Limb (tissue), 2 donors: ENCODE results near the gene ACTR1A.
A peak's percentile ranks its signal among the peaks of the same experiment; 100 is the strongest.
"Not testable (repeated sequence)": the region's sequence is repeated elsewhere in the genome, so short reads cannot be mapped to it uniquely, and the experiment has no call there.

Source experiments
- DNase-seq, 2 donors: peaks; one replicate each; pipeline ENCODE4 v3.0.0-alpha.2; 2016; ENCODE audit errors: extremely low spot score in 2 of 2

ACTR1A gene

GRCh38 chr10:102515724-102516123 is 13.2 kb upstream of the ACTR1A start:
- DNase-seq, result no peak

- DNase-seq, result no peak
Observed at GRCh38 chr10:102514487-102515311, 12.2 kb upstream of the ACTR1A start.

DNA sequence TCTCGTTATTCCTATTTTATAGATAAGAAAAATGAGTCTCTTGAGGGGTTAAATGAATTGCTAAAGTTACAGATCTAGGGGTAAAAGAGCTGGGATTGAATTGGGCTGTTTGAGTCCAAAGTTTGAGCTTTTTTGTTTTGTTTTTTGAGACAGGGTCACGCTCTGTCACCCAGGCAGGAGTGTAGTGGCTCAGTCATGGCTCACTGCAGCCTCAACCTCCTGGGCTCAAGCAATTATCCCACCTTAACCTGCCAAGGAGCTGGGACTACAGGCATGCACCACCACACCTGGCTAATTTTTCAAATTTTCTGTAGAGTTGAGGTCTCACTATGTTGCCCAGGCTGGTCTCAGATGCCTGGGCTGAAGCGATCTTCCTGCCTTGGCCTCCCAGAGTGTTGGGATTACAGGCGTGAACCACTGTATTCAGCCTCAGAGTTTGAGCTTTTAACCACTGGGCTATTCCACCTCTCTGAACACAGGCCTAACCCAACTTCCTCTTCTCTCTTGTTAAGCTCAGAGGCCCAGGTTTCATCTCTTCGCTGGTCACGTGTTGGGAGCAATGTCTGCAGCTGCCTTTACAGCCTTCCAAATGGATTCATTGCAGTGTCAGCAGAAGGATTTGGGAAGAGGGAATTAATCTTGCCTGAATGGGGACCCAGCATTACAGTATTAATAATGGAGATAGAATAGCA is 9.2 kb upstream of the ACTR1A start:
- DNase-seq, result peak in 1 of 2 donors; percentile 42

DNA sequence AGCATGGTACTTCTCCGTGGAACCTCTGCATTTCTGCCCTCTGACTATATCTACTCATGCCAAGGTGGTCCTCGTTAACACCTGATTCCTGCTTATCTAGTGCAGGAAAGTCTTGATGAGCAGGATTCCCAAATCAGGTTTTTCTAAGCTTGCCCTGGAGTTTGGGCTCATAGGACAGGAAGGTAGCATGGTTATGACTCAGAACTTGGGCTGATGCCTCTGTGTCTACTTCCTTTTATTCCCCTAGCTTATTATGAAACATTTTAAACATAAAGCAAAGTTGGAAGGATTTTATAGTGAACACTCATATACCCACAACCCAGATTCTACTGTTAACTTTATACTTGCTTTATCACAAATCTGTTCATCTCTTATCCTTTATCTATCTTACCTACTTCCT is 6.9 kb upstream of the ACTR1A start:
- no peak for DNase-seq

- DNase-seq, result no peak
Observed at GRCh38 chr10:102508506-102508905, 6.0 kb upstream of the ACTR1A start.

DNA sequence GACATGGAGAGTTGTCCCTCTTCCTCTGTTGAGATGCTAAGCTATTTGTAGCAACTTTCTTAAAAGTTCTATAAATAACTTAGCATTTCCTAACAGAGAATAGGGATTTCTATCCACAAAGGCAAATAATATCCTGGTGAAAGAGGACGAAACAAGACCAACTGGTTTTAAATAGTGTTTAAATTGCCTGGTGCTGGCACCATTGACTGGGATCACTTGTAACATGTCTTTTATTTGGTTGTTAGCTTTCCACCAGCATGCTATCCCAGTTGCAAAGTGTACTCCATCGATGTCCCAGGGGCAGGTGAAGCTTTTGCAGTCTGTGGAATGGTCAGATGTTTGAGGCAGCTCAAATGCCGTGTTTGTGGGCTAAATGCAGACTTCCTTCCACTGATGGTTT is 5.0 kb upstream of the ACTR1A start:
- no peak for DNase-seq

- peak in 1 of 2 donors; percentile 9 for DNase-seq
Observed at GRCh38 chr10:102505462-102506115, 3.1 kb upstream of the ACTR1A start.

- no peak for DNase-seq
Observed at GRCh38 chr10:102504976-102505300, 2.4 kb upstream of the ACTR1A start.

DNA sequence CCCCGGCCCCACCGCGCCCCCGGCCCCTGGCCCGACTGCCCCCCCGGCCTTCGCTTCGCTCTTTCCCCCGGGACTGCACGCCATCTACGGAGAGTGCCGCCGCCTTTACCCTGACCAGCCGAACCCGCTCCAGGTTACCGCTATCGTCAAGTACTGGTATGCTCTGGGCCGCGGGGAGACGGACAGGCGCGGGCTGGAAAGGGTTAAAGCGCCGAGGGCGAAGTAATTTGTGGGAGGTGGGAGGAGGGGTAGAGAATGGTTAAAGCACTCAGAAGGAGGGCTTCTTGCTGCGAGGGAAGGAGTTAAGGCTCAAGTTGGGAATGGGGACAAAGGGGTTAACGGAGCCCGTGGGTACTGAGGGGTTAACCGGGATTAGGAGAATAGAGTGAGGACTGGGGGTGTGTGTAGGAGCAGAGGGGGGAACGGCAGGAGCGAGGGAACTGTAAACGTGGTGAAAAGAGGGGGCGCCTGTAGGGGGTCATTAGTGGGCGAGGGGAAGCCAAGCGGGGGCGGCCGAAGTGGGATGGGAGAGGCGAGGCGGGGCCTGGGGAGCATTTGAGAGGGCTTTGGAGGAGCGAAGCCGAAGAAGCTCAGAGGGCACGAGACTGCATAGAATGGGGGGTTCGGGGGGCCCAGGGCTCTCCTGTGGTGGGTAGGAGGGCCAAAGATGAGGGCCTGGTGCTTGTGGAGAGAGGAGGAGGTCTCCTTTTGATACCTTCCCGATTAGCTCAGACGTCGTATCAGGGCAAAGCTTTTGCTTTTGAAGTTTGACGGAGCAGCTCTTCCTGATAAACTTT is 1.9 kb upstream of the ACTR1A start:
- peak; percentile 21 to 67 for DNase-seq

DNA sequence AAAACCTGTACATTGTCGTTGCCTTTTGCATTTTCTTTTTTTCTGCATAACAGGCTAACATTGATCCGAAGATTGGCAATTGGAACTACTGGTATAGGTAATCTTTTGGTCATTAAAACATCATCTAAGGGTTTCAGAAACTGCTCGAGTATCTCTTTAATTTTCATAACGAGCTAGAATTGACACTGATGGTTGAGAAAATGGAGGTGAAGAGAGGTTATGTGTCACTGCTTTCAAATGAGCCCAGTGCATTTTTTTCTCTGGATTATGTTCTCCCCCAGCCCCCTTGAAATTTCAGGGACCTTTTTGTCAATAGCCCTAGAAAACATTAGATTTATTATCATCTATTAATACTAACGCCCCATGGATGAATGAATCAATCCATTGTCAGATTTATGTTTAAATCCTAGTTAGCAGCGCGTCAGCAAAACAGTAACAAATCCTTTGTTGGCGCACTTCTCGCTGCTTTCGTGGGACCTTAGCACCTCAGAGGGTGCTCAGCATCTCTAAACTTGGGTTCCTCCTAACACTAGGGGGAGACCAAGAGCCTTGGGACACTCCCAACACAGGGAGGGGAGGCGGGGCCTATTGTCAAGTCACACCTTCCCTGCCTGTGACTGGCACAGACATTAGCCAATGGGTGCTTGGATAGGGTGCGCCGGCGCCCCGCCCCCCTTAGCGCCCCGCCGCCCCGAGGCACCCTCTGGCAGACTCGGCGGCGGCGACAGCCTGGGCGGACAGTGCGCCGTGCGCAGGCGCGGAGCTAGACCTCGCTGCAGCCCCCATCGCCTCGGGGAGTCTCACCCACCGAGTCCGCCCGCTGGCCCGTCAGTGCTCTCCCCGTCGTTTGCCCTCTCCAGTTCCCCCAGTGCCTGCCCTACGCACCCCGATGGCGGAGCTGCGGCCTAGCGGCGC is 1.0 kb upstream of the ACTR1A start, which contains the start of gene SUFU:
SUFU (plus strand) TSS at position 709 of the 915 bp plus-strand sequence; CDS start at position 890, 181 bp downstream.
- peak; percentile 97 to 99 for DNase-seq

DNA sequence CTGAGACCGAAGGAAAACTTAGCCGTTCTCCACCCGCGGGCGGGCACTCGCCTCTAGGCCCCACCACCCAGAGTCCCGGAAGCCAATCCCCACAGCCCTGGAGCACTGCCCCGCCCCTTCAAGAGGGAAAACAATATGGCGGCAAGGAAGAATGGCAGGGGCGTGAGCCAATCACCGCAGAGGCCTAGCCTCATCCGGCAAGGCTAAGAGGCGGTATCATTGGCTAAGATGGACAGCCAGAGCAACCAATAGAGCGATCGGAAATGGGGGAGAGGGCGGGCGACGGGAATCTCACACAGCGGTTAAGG is 529 bp downstream of the ACTR1A start:
- DNase-seq, result peak; percentile 99

- no peak for DNase-seq
Observed at GRCh38 chr10:102501201-102502028, 1.1 kb downstream of the ACTR1A start.

- DNase-seq, result not testable (repeated sequence)
Observed at GRCh38 chr10:102500686-102501085, 1.8 kb downstream of the ACTR1A start.

GRCh38 chr10:102499356-102499755 is 3.2 kb downstream of the ACTR1A start:
- no peak for DNase-seq

DNA sequence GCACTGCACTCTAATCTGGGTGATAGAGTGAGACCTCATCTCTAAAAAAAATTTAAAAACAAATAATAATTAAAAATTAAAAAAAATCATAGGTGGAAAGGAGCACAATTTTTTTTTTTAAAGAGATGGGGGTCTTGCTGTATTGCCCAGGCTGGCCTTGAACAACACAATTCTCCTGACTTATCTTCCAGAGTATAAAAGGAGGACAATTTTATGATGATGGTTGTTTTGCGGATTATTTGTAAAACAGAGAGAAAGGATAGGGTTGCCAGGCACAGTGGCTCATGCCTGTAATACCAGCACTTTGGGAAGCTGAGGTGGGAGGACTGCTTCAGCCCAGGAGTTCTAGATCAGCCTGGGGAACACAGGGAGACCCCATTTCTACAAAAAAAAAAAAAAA is 5.0 kb downstream of the ACTR1A start:
- no peak for DNase-seq

GRCh38 chr10:102493771-102494170 is 8.7 kb downstream of the ACTR1A start:
- no peak for DNase-seq

- DNase-seq, result no peak
Observed at GRCh38 chr10:102492983-102493382, 9.5 kb downstream of the ACTR1A start.

- DNase-seq, result no peak
Observed at GRCh38 chr10:102492344-102492939, 10.1 kb downstream of the ACTR1A start.

DNA sequence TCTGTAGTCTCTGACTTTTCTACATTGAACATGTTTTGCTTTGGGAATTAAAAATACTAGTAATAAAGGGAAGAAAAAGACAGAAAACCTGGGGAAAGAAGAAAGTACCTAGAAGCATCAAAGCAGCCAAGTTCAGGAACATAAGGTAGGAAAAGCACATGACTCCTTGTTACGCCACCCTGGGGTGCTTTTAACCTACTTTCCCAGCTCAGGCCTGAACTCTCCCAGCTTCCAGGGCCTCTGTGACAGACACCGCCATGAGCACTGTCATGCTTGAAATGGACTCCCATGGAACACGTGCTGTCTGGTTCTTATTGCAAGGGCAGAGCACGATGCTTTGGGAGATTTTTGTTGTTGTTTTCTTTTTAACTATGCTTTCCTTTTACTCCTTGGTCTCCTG is 11.4 kb downstream of the ACTR1A start:
- no peak for DNase-seq
